Measurements from ENCODE around the gene NFIA.

Gene NFIA

GRCh38 chr1:61098333-61098732 lies 16.0 kb downstream of the NFIA start:
- Mint-ChIP-seq H3K27me3 (no peaks in the 10 kb centered on the region), H3K4me3 (no peak overlapping the region), H3K27ac (no peak overlapping the region), H3K36me3 (ENCODE audit: low read depth) (no peaks in the 10 kb centered on the region), H3K4me1 (ENCODE audit: low read depth) (peaks cover 10% of the 10 kb centered on the region), H3K9me3 (no peaks in the 10 kb centered on the region)

GRCh38 chr1:61098906-61099437 lies 16.6 kb downstream of the NFIA start:
- Mint-ChIP-seq H3K4me1 (ENCODE audit: low read depth) (peaks cover 10% of the 10 kb centered on the region), H3K36me3 (ENCODE audit: low read depth) (no peaks in the 10 kb centered on the region), H3K4me3 (no peak overlapping the region), H3K27ac (no peak overlapping the region), H3K27me3 (no peaks in the 10 kb centered on the region), H3K9me3 (no peaks in the 10 kb centered on the region)

- Mint-ChIP-seq H3K36me3 (ENCODE audit: low read depth) (no peaks in the 10 kb centered on the region), H3K27ac (no peak overlapping the region), H3K4me1 (ENCODE audit: low read depth) (peaks cover 10% of the 10 kb centered on the region), H3K4me3 (no peak overlapping the region), H3K27me3 (peaks cover 2% of the 10 kb centered on the region), H3K9me3 (no peaks in the 10 kb centered on the region)
These were observed 18.2 kb downstream of the NFIA start for GRCh38 chr1:61100578-61100977.

- H3K27ac Mint-ChIP-seq, result no peak overlapping the region
- peaks cover 10% of the 10 kb centered on the region for H3K4me1 Mint-ChIP-seq (ENCODE audit: low read depth)
- H3K4me3 Mint-ChIP-seq, result no peak overlapping the region
- H3K9me3 Mint-ChIP-seq, result no peaks in the 10 kb centered on the region
- H3K36me3 Mint-ChIP-seq (ENCODE audit: low read depth), result no peaks in the 10 kb centered on the region
- peaks cover 2% of the 10 kb centered on the region for H3K27me3 Mint-ChIP-seq
These were observed 19.2 kb downstream of the NFIA start for GRCh38 chr1:61101536-61101935.

- Mint-ChIP-seq H3K9me3 (no peaks in the 10 kb centered on the region), H3K27ac (no peak overlapping the region), H3K4me1 (ENCODE audit: low read depth) (peaks cover 10% of the 10 kb centered on the region), H3K27me3 (peaks cover 2% of the 10 kb centered on the region), H3K4me3 (no peak overlapping the region), H3K36me3 (ENCODE audit: low read depth) (no peaks in the 10 kb centered on the region)
These were observed 19.7 kb downstream of the NFIA start for GRCh38 chr1:61102041-61102440.

GRCh38 chr1:61102621-61103020 lies 20.3 kb downstream of the NFIA start:
- peaks cover 2% of the 10 kb centered on the region for H3K27me3 Mint-ChIP-seq
- H3K36me3 Mint-ChIP-seq (ENCODE audit: low read depth), result no peaks in the 10 kb centered on the region
- no peaks in the 10 kb centered on the region for H3K9me3 Mint-ChIP-seq
- no peak overlapping the region for H3K27ac Mint-ChIP-seq
- peaks cover 5% of the 10 kb centered on the region for H3K4me1 Mint-ChIP-seq (ENCODE audit: low read depth)
- H3K4me3 Mint-ChIP-seq, result no peak overlapping the region

GRCh38 chr1:61104220-61104671 lies 21.9 kb downstream of the NFIA start:
- Mint-ChIP-seq H3K9me3 (no peaks in the 10 kb centered on the region), H3K4me3 (no peak overlapping the region), H3K36me3 (ENCODE audit: low read depth) (no peaks in the 10 kb centered on the region), H3K27me3 (peaks cover 6% of the 10 kb centered on the region), H3K27ac (no peak overlapping the region), H3K4me1 (ENCODE audit: low read depth) (peaks cover under 1% of the 10 kb centered on the region)

GRCh38 chr1:61107638-61108037 lies 25.3 kb downstream of the NFIA start:
- no peaks in the 10 kb centered on the region for H3K4me1 Mint-ChIP-seq (ENCODE audit: low read depth)
- no peak overlapping the region for H3K27ac Mint-ChIP-seq
- peaks cover 6% of the 10 kb centered on the region for H3K27me3 Mint-ChIP-seq
- no peak overlapping the region for H3K4me3 Mint-ChIP-seq
- H3K9me3 Mint-ChIP-seq, result no peaks in the 10 kb centered on the region
- no peaks in the 10 kb centered on the region for H3K36me3 Mint-ChIP-seq (ENCODE audit: low read depth)

- Mint-ChIP-seq H3K27me3 (peaks cover 6% of the 10 kb centered on the region), H3K27ac (no peak overlapping the region), H3K9me3 (no peaks in the 10 kb centered on the region), H3K4me3 (no peak overlapping the region), H3K36me3 (ENCODE audit: low read depth) (no peaks in the 10 kb centered on the region), H3K4me1 (ENCODE audit: low read depth) (no peaks in the 10 kb centered on the region)
These were observed 26.8 kb downstream of the NFIA start for GRCh38 chr1:61109158-61109557.

- Mint-ChIP-seq H3K27me3 (peaks cover 6% of the 10 kb centered on the region), H3K4me3 (no peak overlapping the region), H3K4me1 (ENCODE audit: low read depth) (no peaks in the 10 kb centered on the region), H3K36me3 (ENCODE audit: low read depth) (no peaks in the 10 kb centered on the region), H3K9me3 (no peaks in the 10 kb centered on the region), H3K27ac (no peak overlapping the region)
These were observed 27.5 kb downstream of the NFIA start for GRCh38 chr1:61109910-61110309.

- Mint-ChIP-seq H3K27ac (no peak overlapping the region), H3K9me3 (no peaks in the 10 kb centered on the region), H3K36me3 (ENCODE audit: low read depth) (no peaks in the 10 kb centered on the region), H3K4me3 (no peak overlapping the region), H3K27me3 (peaks cover 3% of the 10 kb centered on the region), H3K4me1 (ENCODE audit: low read depth) (no peaks in the 10 kb centered on the region)
These were observed 28.2 kb downstream of the NFIA start for GRCh38 chr1:61110554-61110953.

- Mint-ChIP-seq H3K4me3 (no peak overlapping the region), H3K27me3 (peaks cover 3% of the 10 kb centered on the region), H3K36me3 (ENCODE audit: low read depth) (no peaks in the 10 kb centered on the region), H3K4me1 (ENCODE audit: low read depth) (no peaks in the 10 kb centered on the region), H3K27ac (no peak overlapping the region), H3K9me3 (no peaks in the 10 kb centered on the region)
These were observed 29.0 kb downstream of the NFIA start for GRCh38 chr1:61111084-61112004.

GRCh38 chr1:61114178-61114870 lies 32.0 kb downstream of the NFIA start:
- no peak overlapping the region for H3K27ac Mint-ChIP-seq
- no peaks in the 10 kb centered on the region for H3K9me3 Mint-ChIP-seq
- H3K4me3 Mint-ChIP-seq, result no peak overlapping the region
- H3K27me3 Mint-ChIP-seq, result no peaks in the 10 kb centered on the region
- no peaks in the 10 kb centered on the region for H3K36me3 Mint-ChIP-seq (ENCODE audit: low read depth)
- no peaks in the 10 kb centered on the region for H3K4me1 Mint-ChIP-seq (ENCODE audit: low read depth)

GRCh38 chr1:61115436-61115835 lies 33.1 kb downstream of the NFIA start:
- Mint-ChIP-seq H3K9me3 (no peaks in the 10 kb centered on the region), H3K4me1 (ENCODE audit: low read depth) (no peaks in the 10 kb centered on the region), H3K4me3 (no peak overlapping the region), H3K27me3 (no peaks in the 10 kb centered on the region), H3K27ac (no peak overlapping the region), H3K36me3 (ENCODE audit: low read depth) (no peaks in the 10 kb centered on the region)

GRCh38 chr1:61116421-61116820 lies 34.1 kb downstream of the NFIA start:
- no peak overlapping the region for H3K4me3 Mint-ChIP-seq
- H3K36me3 Mint-ChIP-seq (ENCODE audit: low read depth), result no peaks in the 10 kb centered on the region
- H3K4me1 Mint-ChIP-seq (ENCODE audit: low read depth), result no peaks in the 10 kb centered on the region
- no peak overlapping the region for H3K27ac Mint-ChIP-seq
- no peaks in the 10 kb centered on the region for H3K27me3 Mint-ChIP-seq
- H3K9me3 Mint-ChIP-seq, result no peaks in the 10 kb centered on the region

Measured in stimulated activated naive CD8-positive, alpha-beta T cell treated with anti-CD3 and anti-CD28 coated beads, Interleukin-15, Interleukin-2, amounts not matched to agents 100 ng/mL and 50 ng/mL, for 24 hours (primary cell).